Measurements from ENCODE around the gene TBC1D7. TPM values are rescaled to one million over a fixed set of nuclear protein-coding genes. Genes with fewer than 3 reads are reported as not detected.

TBC1D7 gene
- total RNA-seq, 1 donor from 2014 or later: 15.3 TPM

GRCh38 chr6:13339863-13340630, 11.7 kb upstream of the TBC1D7 start:
- peaks cover 38% of the 10 kb centered on the region for H3K27me3 Mint-ChIP-seq (ENCODE audit: unreplicated experiment)
- H3K27ac Mint-ChIP-seq (ENCODE audit: unreplicated experiment): no peak overlapping the region
- no peak overlapping the region for H3K4me3 Mint-ChIP-seq (ENCODE audit: unreplicated experiment)
- peaks cover 1% of the 10 kb centered on the region for H3K4me1 Mint-ChIP-seq (ENCODE audit: unreplicated experiment)
- no peak for TF ChIP-seq CTCF (IDR thresholded peaks at IDR 0.05)
- DNase-seq (ENCODE audit: extremely low spot score, unreplicated experiment): no peak
- peaks cover 5% of the 10 kb centered on the region for H3K9me3 Mint-ChIP-seq (ENCODE audit: unreplicated experiment)
- H3K36me3 Mint-ChIP-seq (ENCODE audit: unreplicated experiment): no peaks in the 10 kb centered on the region

GRCh38 chr6:13338038-13338437, 9.7 kb upstream of the TBC1D7 start:
- TF ChIP-seq CTCF (IDR thresholded peaks at IDR 0.05): no peak
- Mint-ChIP-seq H3K4me3 (ENCODE audit: unreplicated experiment) (no peak overlapping the region), H3K27me3 (ENCODE audit: unreplicated experiment) (peaks cover 37% of the 10 kb centered on the region), H3K9me3 (ENCODE audit: unreplicated experiment) (peaks cover 5% of the 10 kb centered on the region), H3K4me1 (ENCODE audit: unreplicated experiment) (peaks cover 1% of the 10 kb centered on the region), H3K27ac (ENCODE audit: unreplicated experiment) (no peak overlapping the region), H3K36me3 (ENCODE audit: unreplicated experiment) (no peaks in the 10 kb centered on the region)
- DNase-seq (ENCODE audit: extremely low spot score, unreplicated experiment): no peak

- peak; percentile 91 for TF ChIP-seq CTCF (IDR thresholded peaks at IDR 0.05)
- no peak overlapping the region for H3K4me3 Mint-ChIP-seq (ENCODE audit: unreplicated experiment)
- H3K27me3 Mint-ChIP-seq (ENCODE audit: unreplicated experiment): peaks cover 31% of the 10 kb centered on the region
- H3K9me3 Mint-ChIP-seq (ENCODE audit: unreplicated experiment): no peaks in the 10 kb centered on the region
- peaks cover 1% of the 10 kb centered on the region for H3K4me1 Mint-ChIP-seq (ENCODE audit: unreplicated experiment)
- H3K36me3 Mint-ChIP-seq (ENCODE audit: unreplicated experiment): no peaks in the 10 kb centered on the region
- no peak overlapping the region for H3K27ac Mint-ChIP-seq (ENCODE audit: unreplicated experiment)
- DNase-seq (ENCODE audit: extremely low spot score, unreplicated experiment): peak; percentile 92
These were observed 8.2 kb upstream of the TBC1D7 start for GRCh38 chr6:13336553-13336952.

- no peaks in the 10 kb centered on the region for H3K9me3 Mint-ChIP-seq (ENCODE audit: unreplicated experiment)
- H3K27me3 Mint-ChIP-seq (ENCODE audit: unreplicated experiment): peaks cover 23% of the 10 kb centered on the region
- no peak for DNase-seq (ENCODE audit: extremely low spot score, unreplicated experiment)
- H3K36me3 Mint-ChIP-seq (ENCODE audit: unreplicated experiment): no peaks in the 10 kb centered on the region
- no peak for TF ChIP-seq CTCF (IDR thresholded peaks at IDR 0.05)
- H3K4me1 Mint-ChIP-seq (ENCODE audit: unreplicated experiment): peaks cover 1% of the 10 kb centered on the region
- H3K4me3 Mint-ChIP-seq (ENCODE audit: unreplicated experiment): no peak overlapping the region
- H3K27ac Mint-ChIP-seq (ENCODE audit: unreplicated experiment): no peak overlapping the region
These were observed 6.6 kb upstream of the TBC1D7 start for GRCh38 chr6:13334953-13335352.

GRCh38 chr6:13332349-13332706, 4.0 kb upstream of the TBC1D7 start:
- H3K27ac Mint-ChIP-seq (ENCODE audit: unreplicated experiment): no peak overlapping the region
- no peaks in the 10 kb centered on the region for H3K9me3 Mint-ChIP-seq (ENCODE audit: unreplicated experiment)
- no peaks in the 10 kb centered on the region for H3K36me3 Mint-ChIP-seq (ENCODE audit: unreplicated experiment)
- no peak overlapping the region for H3K4me3 Mint-ChIP-seq (ENCODE audit: unreplicated experiment)
- H3K4me1 Mint-ChIP-seq (ENCODE audit: unreplicated experiment): peaks cover 11% of the 10 kb centered on the region
- TF ChIP-seq CTCF (IDR thresholded peaks at IDR 0.05): no peak
- DNase-seq (ENCODE audit: extremely low spot score, unreplicated experiment): no peak
- H3K27me3 Mint-ChIP-seq (ENCODE audit: unreplicated experiment): peaks cover 5% of the 10 kb centered on the region

Data from osteocyte (in vitro differentiated cells).